HEK293 (cell line): ENCODE measurements around the gene CALB2.

Experiments
- CTCF ChIA-PET: fragments of 350-600 bp; formaldehyde crosslinking; extraction: SDS; loops from one replicate; lab custom pipeline; 2021; ENCODE audit warnings: antibody characterized with exemption; lab: Yijun Ruan, JAX
- POLR2A ChIA-PET: fragments of 300-600 bp; formaldehyde crosslinking; extraction: SDS; loops from one replicate; lab custom pipeline; 2020; ENCODE audit warnings: antibody characterized with exemption, inconsistent platforms; lab: Yijun Ruan, JAX
- H3K27ac ChIP-seq: fragments of 200-500 bp; sonication (Bioruptor generic); 2 replicates; pipeline ENCODE4 v1.5.1; 2014; ENCODE audit warnings: low read depth, low read length, control low read depth, inconsistent platforms; ENCODE audit errors: extremely low read depth
- H3K36me3 ChIP-seq, 2 experiments: fragments of 200-500 bp in 1 of 2; sonication (Bioruptor generic) in 1 of 2; 1 replicate in 1 of 2; 2 replicates in 1 of 2; pipeline ENCODE4 v1.5.1; 2014 to 2017; ENCODE audit warnings: inconsistent platforms in 2 of 2, low read length in 2 of 2; ENCODE audit not compliant: control insufficient read depth in 2 of 2, insufficient read depth in 1 of 2
- H3K4me1 ChIP-seq: fragments of 200-500 bp; sonication (Bioruptor generic); 2 replicates; pipeline ENCODE4 v1.5.1; 2014; ENCODE audit warnings: mild to moderate bottlenecking, low read length, inconsistent platforms; ENCODE audit not compliant: control insufficient read depth, insufficient read depth
- H3K4me3 ChIP-seq: 2 replicates; pipeline ENCODE4 v1.5.1; 2011; ENCODE audit warnings: low read depth, mild to moderate bottlenecking, control low read depth, low read length, moderate library complexity
- H3K9me3 ChIP-seq: fragments of 200-500 bp; sonication (Bioruptor generic); 2 replicates; pipeline ENCODE4 v1.5.1; 2014; ENCODE audit warnings: low read depth, low read length, inconsistent platforms; ENCODE audit not compliant: control insufficient read depth, insufficient read depth
- ELK4 ChIP-seq: IDR thresholded peaks from 2 replicates; pipeline ENCODE4 v1.6.1; 2011; ENCODE audit warnings: mild to moderate bottlenecking, low read depth, low read length, borderline replicate concordance
- GLI4 ChIP-seq: fragments of 450-650 bp; formaldehyde crosslinking; IDR thresholded peaks from 2 replicates; pipeline ENCODE4 v1.5.1; 2016; ENCODE audit warnings: missing biosample characterization, missing genetic modification characterization
- GLIS2 ChIP-seq: fragments of 450-650 bp; formaldehyde crosslinking; IDR thresholded peaks from 2 replicates; pipeline ENCODE4 v1.5.1; 2016; ENCODE audit warnings: missing biosample characterization, missing genetic modification characterization
- SETDB1 ChIP-seq: IDR thresholded peaks from one replicate; pipeline ENCODE4 v1.6.1; 2017; ENCODE audit warnings: mild to moderate bottlenecking, low read length, moderate library complexity, mixed read lengths; ENCODE audit not compliant: insufficient read length
- SP2 ChIP-seq: fragments of 450-650 bp; formaldehyde crosslinking; IDR thresholded peaks from 2 replicates; pipeline ENCODE4 v1.5.1; 2016; ENCODE audit warnings: missing biosample characterization, missing genetic modification characterization
- ZBTB10 ChIP-seq: fragments of 450-650 bp; formaldehyde crosslinking; IDR thresholded peaks from 2 replicates; pipeline ENCODE4 v1.5.1; 2016; ENCODE audit warnings: missing biosample characterization, missing genetic modification characterization
- ZBTB21 ChIP-seq: fragments of 450-650 bp; formaldehyde crosslinking; IDR thresholded peaks from 2 replicates; pipeline ENCODE4 v1.5.1; 2017; ENCODE audit warnings: missing biosample characterization, missing genetic modification characterization
- ZBTB48 ChIP-seq: fragments of 450-650 bp; formaldehyde crosslinking; IDR thresholded peaks from 2 replicates; pipeline ENCODE4 v1.5.1; 2016; ENCODE audit warnings: missing biosample characterization, missing genetic modification characterization
- ZFP37 ChIP-seq: fragments of 450-650 bp; formaldehyde crosslinking; IDR thresholded peaks from 2 replicates; pipeline ENCODE4 v1.5.1; 2016; ENCODE audit warnings: missing biosample characterization, missing genetic modification characterization
- ZNF138 ChIP-seq: fragments of 450-650 bp; formaldehyde crosslinking; IDR thresholded peaks from 2 replicates; pipeline ENCODE4 v1.5.1; 2016; ENCODE audit warnings: missing biosample characterization, missing genetic modification characterization, borderline replicate concordance
- ZNF148 ChIP-seq: fragments of 450-650 bp; formaldehyde crosslinking; IDR thresholded peaks from 2 replicates; pipeline ENCODE4 v1.5.0; 2017; ENCODE audit warnings: missing biosample characterization, missing genetic modification characterization, borderline replicate concordance
- ZNF184 ChIP-seq: fragments of 450-650 bp; IDR thresholded peaks from 2 replicates; pipeline ENCODE4 v1.5.1; 2018; ENCODE audit warnings: missing biosample characterization, mild to moderate bottlenecking, missing genetic modification characterization
- ZNF202 ChIP-seq: fragments of 450-650 bp; formaldehyde crosslinking; IDR thresholded peaks from 2 replicates; pipeline ENCODE4 v1.5.1; 2016; ENCODE audit warnings: missing biosample characterization, missing genetic modification characterization, borderline replicate concordance
- ZNF23 ChIP-seq: fragments of 450-650 bp; formaldehyde crosslinking; IDR thresholded peaks from 2 replicates; pipeline ENCODE4 v1.5.1; 2016; ENCODE audit warnings: missing biosample characterization, missing genetic modification characterization, borderline replicate concordance
- ZNF239 ChIP-seq: fragments of 450-650 bp; formaldehyde crosslinking; IDR thresholded peaks from 2 replicates; pipeline ENCODE4 v1.5.1; 2016; ENCODE audit warnings: missing biosample characterization, missing genetic modification characterization
- ZNF266 ChIP-seq: fragments of 450-650 bp; formaldehyde crosslinking; IDR thresholded peaks from 2 replicates; pipeline ENCODE4 v1.5.1; 2016; ENCODE audit warnings: missing biosample characterization, missing genetic modification characterization, low read depth
- ZNF354C ChIP-seq: fragments of 450-650 bp; formaldehyde crosslinking; IDR thresholded peaks from 2 replicates; pipeline ENCODE4 v1.5.1; 2016; ENCODE audit warnings: missing biosample characterization, missing genetic modification characterization, low read depth, borderline replicate concordance
- ZNF621 ChIP-seq: fragments of 450-650 bp; formaldehyde crosslinking; IDR thresholded peaks from 2 replicates; pipeline ENCODE4 v1.5.1; 2017; ENCODE audit warnings: missing biosample characterization, missing genetic modification characterization

The CALB2 gene

GRCh38 chr16:71428883-71429282 lies 70.4 kb downstream of the CALB2 start:
- ChIA-PET POLR2A (no interaction called here), CTCF (interaction anchor here (0.7 to 11.6 kb wide), 3 partner anchors 17 to 182 kb away, joined by 3 to 77 read pairs (median 6); no protein-coding TSS in a partner anchor)
- Histone ChIP-seq H3K4me3 (no peak overlapping the region), H3K4me1 (no peaks in the 10 kb centered on the region), H3K9me3 (no peaks in the 10 kb centered on the region), H3K27ac (no peak overlapping the region), H3K36me3 (no peaks in the 10 kb centered on the region)
- TF ChIP-seq GLIS2 (tag by site-specific recombination) (no peak), ZNF239 (tag by site-specific recombination) (no peak), ZNF184 (tag by site-specific recombination) (no peak), ZFP37 (no peak), ZNF138 (tag by site-specific recombination) (no peak), ZNF148 (no peak), ZBTB48 (tag by site-specific recombination) (no peak), ZNF202 (tag by site-specific recombination) (no peak), ZBTB10 (tag by site-specific recombination) (no peak), ZNF266 (tag by site-specific recombination) (no peak), ELK4 (no peak), ZNF354C (tag by site-specific recombination) (no peak), SP2 (tag by site-specific recombination) (no peak), ZNF621 (tag by site-specific recombination) (no peak), SETDB1 (no peak)
- TF ChIP-seq, all 188 proteins: peak for 0

- no peaks in the 10 kb centered on the region for H3K4me1 ChIP-seq
- no peak overlapping the region for H3K27ac ChIP-seq
- TF ChIP-seq GLI4 (tag by site-specific recombination) (no peak), ZNF23 (no peak), ZBTB21 (tag by site-specific recombination) (no peak)
- POLR2A ChIA-PET = no interaction called here
- no peaks in the 10 kb centered on the region for H3K9me3 ChIP-seq
- H3K36me3 ChIP-seq = no peaks in the 10 kb centered on the region
- H3K4me3 ChIP-seq = no peak overlapping the region
- CTCF ChIA-PET = interaction anchor here (1.5 to 11.6 kb wide), 2 partner anchors 17 to 181 kb away, joined by 6 to 77 read pairs; no protein-coding TSS in a partner anchor
These were observed 71.1 kb downstream of the CALB2 start for GRCh38 chr16:71429581-71429980.
